Neutrophil (primary cell): Measurements from ENCODE around the gene CD99.

Source experiments
- H3K27ac ChIP-seq: fragments of 200-600 bp; sonication (generic); 2 replicates; pipeline ENCODE4 v1.5.1; 2016; ENCODE audit warnings: mild to moderate bottlenecking, moderate library complexity
- H3K27me3 ChIP-seq: fragments of 200-600 bp; sonication (generic); 2 replicates; pipeline ENCODE4 v1.6.0; 2016; ENCODE audit warnings: mild to moderate bottlenecking
- H3K36me3 ChIP-seq: fragments of 200-600 bp; sonication (generic); 2 replicates; pipeline ENCODE4 v1.5.1; 2017
- H3K4me1 ChIP-seq, 2 experiments: fragments of 200-600 bp in 1 of 2; sonication (generic) in 1 of 2; 1 replicate in 1 of 2; 2 replicates in 1 of 2; pipeline versions ENCODE4 v1.5.1 to v1.6.1; 2013 to 2016; ENCODE audit warnings: low read depth in 1 of 2, low read length in 1 of 2, mild to moderate bottlenecking in 1 of 2, moderate library complexity in 1 of 2; ENCODE audit not compliant: control insufficient read depth in 1 of 2, insufficient read depth in 1 of 2
- H3K4me3 ChIP-seq, 2 experiments: fragments of 200-600 bp in 1 of 2; sonication (generic) in 1 of 2; 1 replicate in 1 of 2; 2 replicates in 1 of 2; pipeline ENCODE4 v1.5.1; 2013 to 2016; ENCODE audit warnings: low read depth in 1 of 2, low read length in 1 of 2, mild to moderate bottlenecking in 1 of 2, moderate library complexity in 1 of 2
- H3K9me3 ChIP-seq: fragments of 200-600 bp; sonication (generic); 2 replicates; pipeline ENCODE4 v1.5.1; 2016
- TF ChIP-seq, protein P1 (sequence below): fragments of 200-600 bp; sonication (generic); IDR thresholded peaks from 2 replicates; pipeline ENCODE4 v1.5.1; 2016; ENCODE audit warnings: antibody characterized with exemption

Gene CD99

DNA sequence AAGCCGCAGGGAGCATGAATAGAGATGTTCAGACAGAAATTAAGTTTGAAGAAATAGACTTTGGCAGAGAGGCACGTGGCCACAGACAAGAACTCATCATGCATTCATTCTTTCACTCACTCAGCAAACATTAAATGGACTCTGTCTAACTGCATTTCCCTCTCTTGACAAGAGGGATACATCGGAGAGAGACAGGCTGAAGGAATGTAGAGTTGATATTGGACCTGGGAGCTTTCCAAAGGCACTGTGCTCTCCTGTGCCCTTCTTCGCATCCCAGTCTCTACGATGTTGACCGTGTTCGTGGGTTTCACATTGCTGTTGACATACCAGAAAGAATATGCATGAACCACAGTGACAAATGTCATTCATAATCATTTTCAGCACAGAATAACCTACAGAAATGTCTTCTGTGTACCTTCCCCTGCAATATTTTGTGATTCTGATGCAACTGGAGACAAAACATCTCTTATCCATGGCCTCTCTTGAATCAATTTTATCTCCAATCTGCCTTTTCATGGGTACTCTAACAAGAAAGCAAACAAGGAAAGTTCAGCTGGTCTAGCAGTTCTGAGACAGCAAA is 34.7 kb upstream of the CD99 start:
- no peak overlapping the region for H3K4me3 ChIP-seq
- H3K9me3 ChIP-seq = no peaks in the 10 kb centered on the region
- TF ChIP-seq, protein P1, sequence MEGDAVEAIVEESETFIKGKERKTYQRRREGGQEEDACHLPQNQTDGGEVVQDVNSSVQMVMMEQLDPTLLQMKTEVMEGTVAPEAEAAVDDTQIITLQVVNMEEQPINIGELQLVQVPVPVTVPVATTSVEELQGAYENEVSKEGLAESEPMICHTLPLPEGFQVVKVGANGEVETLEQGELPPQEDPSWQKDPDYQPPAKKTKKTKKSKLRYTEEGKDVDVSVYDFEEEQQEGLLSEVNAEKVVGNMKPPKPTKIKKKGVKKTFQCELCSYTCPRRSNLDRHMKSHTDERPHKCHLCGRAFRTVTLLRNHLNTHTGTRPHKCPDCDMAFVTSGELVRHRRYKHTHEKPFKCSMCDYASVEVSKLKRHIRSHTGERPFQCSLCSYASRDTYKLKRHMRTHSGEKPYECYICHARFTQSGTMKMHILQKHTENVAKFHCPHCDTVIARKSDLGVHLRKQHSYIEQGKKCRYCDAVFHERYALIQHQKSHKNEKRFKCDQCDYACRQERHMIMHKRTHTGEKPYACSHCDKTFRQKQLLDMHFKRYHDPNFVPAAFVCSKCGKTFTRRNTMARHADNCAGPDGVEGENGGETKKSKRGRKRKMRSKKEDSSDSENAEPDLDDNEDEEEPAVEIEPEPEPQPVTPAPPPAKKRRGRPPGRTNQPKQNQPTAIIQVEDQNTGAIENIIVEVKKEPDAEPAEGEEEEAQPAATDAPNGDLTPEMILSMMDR = no peak
- H3K4me1 ChIP-seq = peaks cover 0 to 4% of the 10 kb centered on the region in 2 experiments
- no peaks in the 10 kb centered on the region for H3K27me3 ChIP-seq
- H3K36me3 ChIP-seq = no peaks in the 10 kb centered on the region
- H3K27ac ChIP-seq = no peak overlapping the region

DNA sequence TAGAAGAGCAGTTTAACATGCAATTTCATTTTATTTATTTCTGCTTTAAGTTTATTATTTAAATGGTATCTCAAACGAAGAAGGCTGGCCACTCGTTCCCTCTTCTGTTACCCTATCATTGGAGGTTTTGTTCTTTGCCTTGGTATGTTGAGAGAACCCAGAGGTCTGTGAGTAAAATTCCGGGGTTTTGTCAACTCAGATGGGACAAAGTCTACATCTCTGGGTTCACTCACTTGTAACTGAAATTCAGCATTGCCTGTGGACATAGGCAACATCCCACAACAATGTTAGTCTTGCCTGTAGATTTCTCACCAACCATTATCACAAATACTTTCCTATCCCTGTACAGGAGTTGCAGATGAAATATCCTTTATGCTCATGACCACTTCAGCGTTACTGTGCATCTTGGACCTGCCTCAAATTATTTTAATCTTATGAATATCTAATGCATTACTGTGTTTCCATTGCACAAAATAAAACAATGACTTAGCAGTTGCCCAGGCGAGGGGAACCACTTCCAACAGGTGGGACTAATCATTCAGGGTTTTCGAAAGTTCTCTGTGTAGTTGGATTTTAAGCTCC is 33.5 kb upstream of the CD99 start:
- H3K27ac ChIP-seq = no peak overlapping the region
- no peaks in the 10 kb centered on the region for H3K36me3 ChIP-seq
- TF ChIP-seq, protein P1 = no peak
- H3K27me3 ChIP-seq = no peaks in the 10 kb centered on the region
- H3K4me3 ChIP-seq = no peak overlapping the region
- peaks cover 0 to 4% of the 10 kb centered on the region in 2 experiments for H3K4me1 ChIP-seq
- no peaks in the 10 kb centered on the region for H3K9me3 ChIP-seq

DNA sequence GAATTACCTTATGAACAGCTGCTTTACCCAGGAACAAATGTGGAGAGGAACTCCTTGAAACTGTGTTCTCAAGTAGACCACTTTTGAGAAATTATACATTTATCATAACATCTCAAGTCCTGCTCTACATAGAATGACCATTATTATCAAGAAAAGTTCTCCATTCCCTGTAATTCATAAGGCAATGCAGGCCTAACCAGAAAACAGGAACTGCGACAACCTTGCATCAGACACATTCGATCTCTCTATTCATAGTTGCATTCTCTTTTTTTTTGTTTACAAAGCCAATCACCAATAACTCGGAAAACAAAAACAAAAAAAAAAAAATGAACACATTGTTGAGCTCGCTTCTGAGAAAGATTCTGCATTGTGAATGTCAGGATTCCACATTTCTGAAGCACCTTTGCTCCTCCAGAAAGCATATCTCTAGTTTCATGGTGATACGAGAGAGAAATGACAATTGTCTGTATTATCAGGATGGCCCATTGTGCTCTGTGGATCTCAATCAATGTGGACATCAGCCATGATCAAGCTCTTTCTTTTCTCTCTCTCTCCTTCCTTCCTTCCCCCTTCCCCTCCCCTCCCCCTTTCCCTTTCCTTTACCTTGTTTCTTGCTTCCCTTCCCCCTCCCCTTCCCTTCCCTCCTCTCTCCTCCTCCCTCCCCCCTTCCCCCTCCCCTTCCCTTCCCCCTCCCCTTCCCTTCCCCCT is 32.4 kb upstream of the CD99 start:
- peak overlapping the region; percentile 39 for H3K27ac ChIP-seq

DNA sequence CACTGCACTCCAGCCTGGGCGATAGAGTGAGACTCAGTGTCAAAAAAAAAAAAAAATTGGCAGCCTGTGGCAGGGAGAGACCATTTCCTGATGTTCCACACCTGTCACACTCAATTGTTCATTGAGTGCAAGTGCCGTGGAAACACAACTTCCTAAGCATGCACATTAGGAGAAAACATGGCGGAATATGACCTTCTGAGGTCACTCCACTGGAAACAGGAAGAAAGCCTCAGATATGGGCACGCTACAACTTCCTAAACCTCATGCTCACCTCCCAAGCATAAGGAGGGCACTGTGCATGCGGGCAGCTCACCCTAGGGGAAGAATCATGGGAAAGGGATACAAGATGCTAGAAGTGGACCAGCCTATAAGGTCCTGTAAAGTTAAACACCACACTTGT is 28.5 kb upstream of the CD99 start:
- Histone ChIP-seq H3K9me3 (no peaks in the 10 kb centered on the region), H3K4me3 (no peak overlapping the region), H3K36me3 (no peaks in the 10 kb centered on the region), H3K4me1 (peaks cover 0 to 4% of the 10 kb centered on the region in 2 experiments), H3K27ac (no peak overlapping the region), H3K27me3 (no peaks in the 10 kb centered on the region)
- TF ChIP-seq, protein P1 = no peak

More for the DNA sequence above, 32.4 kb upstream of the CD99 start:
- peaks cover 0 to 4% of the 10 kb centered on the region in 2 experiments for H3K4me1 ChIP-seq
- H3K4me3 ChIP-seq = no peak overlapping the region
- H3K9me3 ChIP-seq = no peaks in the 10 kb centered on the region
- TF ChIP-seq, protein P1 = no peak
- no peaks in the 10 kb centered on the region for H3K27me3 ChIP-seq
- no peaks in the 10 kb centered on the region for H3K36me3 ChIP-seq

DNA sequence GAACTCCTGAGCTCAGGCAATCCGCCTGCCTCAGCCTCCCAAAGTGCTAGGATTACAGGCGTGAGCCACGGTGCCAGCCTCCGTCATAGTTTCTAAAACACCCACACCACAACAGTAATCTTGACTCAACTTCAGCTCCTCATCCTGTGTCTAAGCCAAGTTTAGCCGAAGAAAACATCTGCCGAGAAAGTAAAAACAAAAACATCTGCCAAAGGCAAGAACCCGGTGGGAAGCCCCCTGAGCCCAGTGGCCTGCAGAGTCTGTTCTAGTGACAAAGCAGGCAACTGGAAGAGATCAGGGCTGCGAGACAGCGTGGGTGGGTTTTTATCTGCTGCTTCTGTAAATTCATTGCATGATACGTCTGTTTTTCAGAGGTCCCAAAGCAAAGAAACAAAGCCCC is 26.6 kb upstream of the CD99 start:
- Histone ChIP-seq H3K4me1 (no peaks in the 10 kb centered on the region), H3K36me3 (no peaks in the 10 kb centered on the region), H3K9me3 (no peaks in the 10 kb centered on the region), H3K27me3 (no peaks in the 10 kb centered on the region), H3K4me3 (no peak overlapping the region), H3K27ac (no peak overlapping the region)
- TF ChIP-seq, protein P1 = no peak
